Suprapubic skin (tissue), 3 donors: ENCODE measurements around the gene SEC14L1.

Experiments
- CTCF ChIP-seq, 2 donors: fragments of 200-600 bp in 1 of 2; fragments of 450-650 bp in 1 of 2; sonication (generic) in 1 of 2; IDR thresholded peaks; one replicate each; pipeline ENCODE4 v1.5.1; 2016 to 2019; ENCODE audit warnings: antibody characterized with exemption in 2 of 2, mild to moderate bottlenecking in 1 of 2, moderate library complexity in 1 of 2
- POLR2AphosphoS5 ChIP-seq, 3 donors: sonication (generic); formaldehyde crosslinking; IDR thresholded peaks; one replicate each; pipeline ENCODE4 v1.6.1; 2017; ENCODE audit warnings: antibody characterized with exemption in 3 of 3

- TF ChIP-seq CTCF (IDR thresholded peaks at IDR 0.05) (no peak), POLR2AphosphoS5 (IDR thresholded peaks at IDR 0.05) (no peak)
These were observed 78.1 kb downstream of the SEC14L1 start for GRCh38 chr17:77218902-77219301.
